ENCODE results near the gene IQSEC2.

- TF ChIP-seq CTCF (IDR thresholded peaks at IDR 0.05; ENCODE audit: low read length) (no peak), EZH2 (IDR thresholded peaks at IDR 0.05; ENCODE audit: borderline replicate concordance, low read length) (no peak)
These were observed 30.1 kb downstream of the IQSEC2 start for GRCh38 chrX:53251307-53251706.

All from OCI-LY1 (cell line).